Colonic mucosa (tissue), 4 donors: ENCODE data around the gene ANK3. TPM values are rescaled to one million over a fixed set of nuclear protein-coding genes. Genes with fewer than 3 reads are reported as not detected.

ENCODE experiments used
- DNase-seq: peaks from one replicate; pipeline ENCODE4 v3.0.0-alpha.2; 2020
- H3K27ac ChIP-seq: fragments of 200-600 bp; one replicate; pipeline ENCODE4 v1.8.0; 2021
- H3K27me3 ChIP-seq: fragments of 200-600 bp; one replicate; pipeline ENCODE4 v1.8.0; 2021
- H3K36me3 ChIP-seq: fragments of 200-600 bp; one replicate; pipeline ENCODE4 v1.8.0; 2021
- H3K4me1 ChIP-seq: fragments of 200-600 bp; one replicate; pipeline ENCODE4 v1.8.0; 2021; ENCODE audit warnings: mild to moderate bottlenecking
- H3K4me3 ChIP-seq: fragments of 200-600 bp; one replicate; pipeline ENCODE4 v1.8.0; 2021
- H3K9ac ChIP-seq, 2 donors: one replicate each; pipeline ENCODE4 v1.7.0; 2013; ENCODE audit warnings: control low read depth in 2 of 2, low read depth in 2 of 2, low read length in 2 of 2
- H3K9me3 ChIP-seq: fragments of 200-600 bp; one replicate; pipeline ENCODE4 v1.8.0; 2021
- CTCF ChIP-seq: fragments of 200-600 bp; IDR thresholded peaks from one replicate; pipeline ENCODE4 v1.8.0; 2022; ENCODE audit warnings: antibody characterized with exemption, mild to moderate bottlenecking
- intact Hi-C: fragments of 100-400 bp; cut with DNase I; formaldehyde crosslinking; loops from one replicate; pipeline ENCODE4 v1.14.1; 2022
- total RNA-seq, 2 donors: library from RNA; stranded (reverse); fragmentation: NEBNext Ultra II Directional in 1 of 2; extraction: Animal tissue kit (Norgen Biotek cat#: 25700) in 1 of 2; gene quantifications; one replicate each; pipeline ENCODE4 v1.2.1, GENCODE V29; 2021
- donor health status: healthy.
- donor health status: DM: no; HTN: no; CAD: no.
- donor health status: DM: no; HTN: no; CAD: no.

ANK3 gene
- total RNA-seq, 2 donors from 2014 or later, result 34.6 to 82.8 TPM

- no peak for TF ChIP-seq CTCF
- intact Hi-C loops, result no loop called here
- no peak for DNase-seq
- H3K9ac ChIP-seq, result no peak overlapping the region
- no peaks in the 10 kb centered on the region for H3K36me3 ChIP-seq
- H3K4me1 ChIP-seq, result no peaks in the 10 kb centered on the region
- no peaks in the 10 kb centered on the region for H3K9me3 ChIP-seq
- no peaks in the 10 kb centered on the region for H3K27me3 ChIP-seq
- no peak overlapping the region for H3K27ac ChIP-seq
- no peak overlapping the region for H3K4me3 ChIP-seq
Observed at GRCh38 chr10:60303778-60304177, 85.9 kb downstream of the ANK3 start.

- intact Hi-C loops, result no loop called here
- DNase-seq, result no peak
- Histone ChIP-seq H3K27ac (no peak overlapping the region), H3K4me3 (no peak overlapping the region), H3K36me3 (no peaks in the 10 kb centered on the region), H3K9me3 (no peaks in the 10 kb centered on the region), H3K4me1 (no peaks in the 10 kb centered on the region), H3K9ac (no peak overlapping the region), H3K27me3 (no peaks in the 10 kb centered on the region)
- TF ChIP-seq CTCF, result no peak
Observed at GRCh38 chr10:60299961-60300883, 89.5 kb downstream of the ANK3 start.

GRCh38 chr10:60299390-60299778, 90.3 kb downstream of the ANK3 start:
- no peak for DNase-seq
- H3K27ac ChIP-seq, result no peak overlapping the region
- no peaks in the 10 kb centered on the region for H3K36me3 ChIP-seq
- H3K9me3 ChIP-seq, result no peaks in the 10 kb centered on the region
- intact Hi-C loops, result no loop called here
- H3K4me3 ChIP-seq, result no peak overlapping the region
- TF ChIP-seq CTCF, result no peak
- no peak overlapping the region for H3K9ac ChIP-seq
- H3K4me1 ChIP-seq, result no peaks in the 10 kb centered on the region
- no peaks in the 10 kb centered on the region for H3K27me3 ChIP-seq

GRCh38 chr10:60298408-60299389, 91.0 kb downstream of the ANK3 start:
- no peak for TF ChIP-seq CTCF
- no peak overlapping the region for H3K4me3 ChIP-seq
- H3K36me3 ChIP-seq, result no peaks in the 10 kb centered on the region
- no peaks in the 10 kb centered on the region for H3K4me1 ChIP-seq
- no peak overlapping the region for H3K9ac ChIP-seq
- no peaks in the 10 kb centered on the region for H3K9me3 ChIP-seq
- H3K27me3 ChIP-seq, result no peaks in the 10 kb centered on the region
- no peak overlapping the region for H3K27ac ChIP-seq
- no peak for DNase-seq
- intact Hi-C loops, result no loop called here

GRCh38 chr10:60296073-60296472, 93.6 kb downstream of the ANK3 start:
- no peaks in the 10 kb centered on the region for H3K27me3 ChIP-seq
- H3K9me3 ChIP-seq, result no peaks in the 10 kb centered on the region
- intact Hi-C loops, result no loop called here
- no peaks in the 10 kb centered on the region for H3K4me1 ChIP-seq
- H3K9ac ChIP-seq, result no peak overlapping the region
- TF ChIP-seq CTCF, result no peak
- DNase-seq, result no peak
- no peaks in the 10 kb centered on the region for H3K36me3 ChIP-seq
- H3K27ac ChIP-seq, result no peak overlapping the region
- H3K4me3 ChIP-seq, result no peak overlapping the region
